ENCODE results near the gene NKX1-2. TPM values are rescaled to one million over a fixed set of nuclear protein-coding genes. Genes with fewer than 3 reads are reported as not detected.

NKX1-2 gene
- total RNA-seq, 1 donor from 2014 or later = not detected

DNA sequence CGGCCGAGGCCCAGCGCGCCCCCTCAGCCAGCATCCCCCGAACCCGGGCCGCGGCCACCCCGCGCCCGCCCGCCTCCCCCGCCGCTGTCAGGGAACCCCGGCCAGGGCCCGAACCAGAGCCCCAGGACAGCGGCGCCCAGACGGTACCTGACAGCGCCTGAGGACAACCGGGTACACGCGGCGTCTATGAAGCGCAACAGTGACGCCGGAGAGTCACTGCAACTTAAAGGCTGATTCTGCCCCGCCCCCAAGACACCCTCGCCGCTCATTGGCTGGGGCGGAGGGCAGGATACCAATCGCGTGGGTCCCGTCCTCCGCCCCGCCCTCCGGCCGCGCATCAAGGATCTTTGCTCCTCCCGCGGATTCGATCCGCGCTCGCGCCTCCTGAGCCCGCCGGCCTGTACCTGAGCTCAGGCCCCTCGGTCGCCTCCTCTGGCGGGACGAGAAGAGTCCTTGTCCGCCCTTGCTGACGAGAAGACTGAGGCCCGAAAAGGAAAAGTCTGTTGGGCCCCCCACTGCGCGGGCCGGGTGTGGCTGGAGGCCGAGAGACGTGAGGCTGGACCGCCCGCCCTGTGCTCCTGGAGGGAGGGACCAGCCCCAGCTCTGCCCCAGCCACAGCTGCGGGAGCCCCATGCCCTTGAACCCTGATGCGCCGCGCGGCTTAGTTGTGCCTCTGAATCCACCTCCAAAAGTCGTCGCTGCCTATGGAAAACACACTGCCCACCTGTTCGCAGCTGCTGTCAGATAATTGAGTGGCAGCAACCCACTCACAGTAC lies 30.9 kb downstream of the NKX1-2 start, which contains the start of gene OAT:
TSS of gene OAT (minus strand) at position 198 of the 776 bp plus-strand sequence. CDS start 6,752 bp downstream, outside the sequence.
- peak; percentile 96 for DNase-seq (ENCODE audit: low read depth)

DNA sequence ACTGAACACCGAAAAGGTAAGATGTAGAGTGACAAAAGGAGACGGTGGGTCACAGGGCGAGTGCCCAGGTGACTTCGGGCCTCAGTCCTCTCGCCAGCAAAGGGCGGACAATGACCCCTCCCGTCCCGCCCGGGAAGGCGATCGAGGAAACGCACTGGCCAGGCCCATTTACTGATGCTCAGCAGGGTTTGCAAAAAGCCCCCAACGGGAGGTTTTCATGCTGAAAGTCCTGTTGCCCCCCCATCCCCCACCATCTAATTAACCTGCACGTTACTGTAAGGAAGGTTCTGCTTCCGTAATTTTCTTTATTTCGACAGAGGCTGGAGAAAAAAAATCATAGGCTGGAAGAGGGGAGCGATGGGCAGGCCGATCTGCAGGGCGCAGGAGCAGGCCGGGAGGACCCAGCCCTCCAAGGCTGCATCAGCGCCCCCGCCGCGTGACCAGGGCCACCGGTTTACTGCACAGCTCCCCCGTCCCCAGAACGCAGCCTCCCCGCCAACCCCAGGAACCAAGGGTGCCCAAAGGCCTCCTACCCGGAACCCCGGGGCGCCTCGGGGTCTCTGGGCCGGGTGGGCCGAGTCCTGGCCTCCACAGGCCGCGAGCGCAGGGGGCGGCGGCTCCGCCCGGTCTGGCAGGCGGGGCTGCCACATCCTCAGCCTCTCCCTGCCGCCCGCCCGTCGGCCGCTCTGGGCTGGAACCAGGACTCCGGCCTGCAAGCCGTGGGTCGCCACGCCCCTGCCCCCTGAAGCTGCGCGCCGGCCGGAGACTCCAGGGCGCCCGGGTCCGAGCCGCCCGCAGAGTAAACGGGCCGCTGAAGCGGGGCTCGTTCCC lies 31.7 kb downstream of the NKX1-2 start:
- DNase-seq (ENCODE audit: low read depth) = peak; percentile 70

DNA sequence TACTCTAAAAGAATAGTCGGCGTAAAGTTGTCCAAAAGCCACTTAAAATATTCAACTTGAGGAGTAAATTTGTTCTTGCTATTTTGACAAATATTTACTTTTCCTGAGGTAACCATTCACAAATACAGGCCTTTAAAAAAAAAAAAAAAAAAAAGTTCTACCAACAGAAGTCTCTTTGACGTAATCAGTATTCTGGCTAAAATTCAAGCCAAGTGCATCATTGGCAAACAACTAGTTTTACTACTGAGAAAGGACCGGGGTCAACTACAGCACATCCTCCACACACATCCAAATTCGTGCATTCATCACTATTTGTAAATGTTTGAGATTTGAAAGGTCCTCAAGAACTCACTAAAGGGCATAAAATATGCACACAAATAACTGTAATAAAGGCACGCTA lies 33.1 kb downstream of the NKX1-2 start:
- DNase-seq (ENCODE audit: low read depth) = no peak

DNA sequence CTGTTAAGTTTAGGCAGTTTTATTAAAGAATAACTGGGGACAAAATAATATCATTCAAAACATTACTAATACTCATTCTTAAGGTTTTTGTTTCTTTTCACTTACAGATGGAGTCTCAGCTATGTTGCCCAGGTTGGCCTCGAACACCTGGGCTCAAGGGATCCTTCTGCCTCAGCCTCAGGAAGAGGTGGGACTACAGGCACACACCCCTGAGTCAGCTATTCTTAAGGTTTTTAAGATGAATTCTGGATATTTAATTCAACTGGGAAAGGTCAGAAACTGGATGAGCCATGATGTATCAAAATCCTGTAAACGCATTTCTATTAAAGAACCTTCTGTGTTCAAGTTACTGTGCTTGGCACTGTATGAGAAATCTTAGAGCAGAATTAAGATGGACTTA lies 34.6 kb downstream of the NKX1-2 start:
- DNase-seq (ENCODE audit: low read depth) = no peak

DNA sequence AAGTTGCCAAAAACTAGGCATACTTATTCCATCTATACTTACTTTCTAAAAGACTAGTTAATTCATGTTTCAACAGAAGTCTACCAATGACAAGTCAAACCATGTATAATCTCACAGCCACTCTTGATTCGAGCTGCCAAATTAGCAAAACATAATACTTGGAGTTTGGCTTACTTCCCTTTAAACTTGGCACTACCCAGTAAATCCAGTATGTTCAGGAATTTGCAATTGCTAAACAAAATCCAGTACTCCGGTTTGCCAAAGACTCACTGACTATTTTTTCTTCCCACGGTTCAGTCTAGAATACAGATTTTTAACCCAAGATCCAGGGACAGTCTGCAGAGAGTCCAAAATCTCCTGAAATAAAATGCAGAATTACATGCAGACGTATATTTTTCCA lies 35.8 kb downstream of the NKX1-2 start:
- peak; percentile 22 for DNase-seq (ENCODE audit: low read depth)

DNA sequence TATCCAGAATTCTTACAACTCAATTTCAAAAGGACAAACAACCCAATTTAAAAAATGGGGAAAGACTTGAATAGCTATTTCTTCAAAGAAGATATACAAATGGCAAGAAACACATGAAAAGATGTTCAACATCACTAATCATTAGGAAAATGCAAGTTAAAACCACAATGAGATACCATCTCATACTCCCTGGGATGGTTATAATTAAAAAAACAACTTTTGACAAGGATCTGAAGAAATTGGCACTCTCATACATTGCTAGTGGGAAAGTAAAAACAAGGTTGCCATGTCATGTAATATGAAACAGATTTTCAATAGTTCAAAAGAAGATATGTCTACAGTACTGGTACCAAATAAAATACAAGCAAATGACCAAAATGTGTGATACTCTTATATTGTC lies 40.1 kb downstream of the NKX1-2 start:
- no peak for DNase-seq (ENCODE audit: low read depth)

DNA sequence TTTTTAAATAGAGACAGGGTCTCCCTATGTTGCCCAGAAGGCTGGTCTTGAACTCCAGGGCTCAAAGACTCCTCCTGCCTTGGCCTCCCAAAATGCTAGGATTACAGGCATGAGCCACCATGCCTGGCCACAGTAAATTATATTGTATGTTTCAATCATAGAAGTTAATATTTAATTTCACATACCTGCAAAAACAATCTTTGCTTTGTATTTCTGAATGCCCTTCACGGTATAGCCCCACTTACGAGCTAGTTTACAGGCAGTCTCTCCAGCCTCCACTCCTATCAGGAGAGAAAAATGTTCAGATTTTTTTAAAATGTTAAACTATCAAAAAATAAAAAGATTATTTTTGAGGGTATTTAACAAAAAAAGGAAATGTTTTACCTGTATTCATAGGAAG lies 41.5 kb downstream of the NKX1-2 start:
- no peak for DNase-seq (ENCODE audit: low read depth)

DNA sequence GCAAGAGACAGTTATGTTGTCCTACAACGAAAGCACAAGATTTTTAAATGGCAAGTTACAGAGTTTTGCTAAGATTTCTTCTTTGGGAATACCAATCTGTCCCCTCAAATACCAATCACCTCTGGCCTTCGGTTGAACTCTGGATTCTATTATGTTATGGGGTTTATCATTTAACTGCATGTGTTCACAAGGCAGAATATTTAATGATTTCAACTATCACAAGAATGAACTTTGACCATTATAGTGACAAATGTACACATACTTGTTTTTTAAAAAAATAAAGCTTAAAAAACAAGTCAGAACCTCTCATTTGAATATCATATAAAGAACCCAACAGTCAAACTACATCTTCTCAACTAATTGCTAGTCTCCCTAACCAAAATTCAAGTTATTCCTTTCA lies 42.4 kb downstream of the NKX1-2 start:
- no peak for DNase-seq (ENCODE audit: low read depth)

DNA sequence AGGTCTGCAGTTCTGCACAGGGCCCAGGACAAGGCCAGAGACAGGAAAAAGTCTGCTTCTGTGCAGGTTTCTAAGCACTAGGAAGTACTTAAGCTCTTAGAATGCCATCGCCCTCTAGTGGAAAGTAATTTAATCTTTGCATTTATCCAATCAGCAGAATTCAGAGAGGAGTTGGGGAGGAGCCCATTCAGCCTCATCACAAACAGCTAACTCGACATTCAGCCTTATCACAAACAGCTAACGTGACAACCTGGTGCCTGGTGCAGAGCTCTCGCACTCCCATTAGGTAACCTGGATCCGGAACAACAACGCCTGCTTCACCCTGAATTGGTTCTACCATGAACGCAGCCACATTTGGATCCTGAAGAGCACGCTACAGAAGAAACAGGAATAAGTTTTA lies 46.3 kb downstream of the NKX1-2 start:
- DNase-seq (ENCODE audit: low read depth) = peak; percentile 85

DNA sequence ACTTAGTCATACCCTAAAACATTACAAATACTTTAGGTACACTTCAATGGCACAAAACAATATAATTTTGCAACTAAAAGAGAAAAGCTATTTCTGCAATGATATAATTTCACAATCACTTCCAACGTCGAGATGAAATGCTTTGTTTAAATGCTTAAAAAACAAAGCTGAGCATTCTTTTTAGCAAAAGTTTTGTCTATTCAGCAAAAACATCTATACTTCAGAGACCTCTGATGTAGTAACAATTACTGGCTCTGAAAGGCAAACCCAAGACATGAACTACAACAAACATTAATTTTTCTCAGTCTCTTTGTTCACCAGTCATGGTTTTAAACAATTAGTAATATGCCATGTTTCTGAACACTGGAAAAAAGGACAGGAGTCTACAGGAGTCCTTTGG lies 47.6 kb downstream of the NKX1-2 start:
- no peak for DNase-seq (ENCODE audit: low read depth)

DNA sequence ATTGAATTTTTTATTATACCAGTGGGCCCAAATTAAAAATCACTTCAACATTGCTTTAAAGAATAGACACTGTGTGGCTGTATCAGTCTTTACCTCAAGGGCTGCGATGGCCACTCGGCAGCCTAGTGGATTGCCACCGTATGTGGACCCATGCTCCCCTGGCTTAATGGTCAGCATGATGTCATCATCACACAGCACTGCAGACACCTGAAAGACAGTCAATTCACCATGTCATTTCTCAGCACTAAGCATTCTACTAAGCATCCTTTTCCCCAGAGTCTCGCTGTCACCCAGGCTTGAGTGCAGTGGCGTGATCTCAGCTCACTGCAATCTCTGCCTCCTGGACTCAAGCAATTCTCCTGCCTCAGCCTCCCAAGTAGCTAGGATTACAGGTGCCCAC lies 48.2 kb downstream of the NKX1-2 start:
- DNase-seq (ENCODE audit: low read depth) = no peak

Other genes starting within 250 kb of the NKX1-2 start
- 62.6 and 72.4 TPM in 2 replicates for gene OAT, start 31.1 kb downstream of the NKX1-2 start, total RNA-seq
- 8.1 and 9.1 TPM in 2 replicates for gene LHPP, start 11.8 kb upstream of the NKX1-2 start, total RNA-seq